Keratinocyte (primary cell): ENCODE measurements around the gene EFTUD2.

ENCODE experiments used
- CTCF ChIP-seq, 3 experiments: IDR thresholded peaks in 1 of 3; conservative IDR thresholded peaks in 1 of 3; optimal IDR thresholded peaks in 1 of 3; 2 replicates in 2 of 3; 3 replicates in 1 of 3; pipeline versions ENCODE3 to v1.5.1; 2011; ENCODE audit warnings: low read length in 3 of 3, mild to moderate bottlenecking in 3 of 3, moderate library complexity in 2 of 3, control low read depth in 1 of 3, inconsistent platforms in 1 of 3; ENCODE audit not compliant: insufficient read depth in 2 of 3; ENCODE audit errors: extremely low read depth in 1 of 3
- EZH2 ChIP-seq: IDR thresholded peaks from one replicate; pipeline ENCODE4 v1.6.1; 2012; ENCODE audit warnings: inconsistent platforms, mild to moderate bottlenecking, low read length, moderate library complexity

GRCh38 chr17:44914148-44914547 is 14.9 kb upstream of the EFTUD2 start:
- TF ChIP-seq CTCF (optimal IDR thresholded peaks at IDR 0.05 in 1 of 3, IDR thresholded peaks at IDR 0.05 in 1 of 3, conservative IDR thresholded peaks at IDR 0.05 in 1 of 3; ENCODE audit: extremely low read depth in 1 of 3, insufficient read depth in 2 of 3, low read length in 3 of 3) (no peak), EZH2 (no peak)
